Omental fat pad (tissue), 4 donors: ENCODE results near the gene DNAJB12. TPM values are rescaled to one million over a fixed set of nuclear protein-coding genes. Genes with fewer than 3 reads are reported as not detected.
A peak's percentile ranks its signal among the peaks of the same experiment; 100 is the strongest.

ENCODE experiments used
- ATAC-seq: fragments of 150-250 bp; one replicate; pipeline ENCODE4 v1.9.1; 2016; ENCODE audit warnings: mild to moderate bottlenecking, moderate library complexity; ENCODE audit not compliant: low FRiP score
- DNase-seq: peaks from one replicate; pipeline ENCODE4 v3.0.0-alpha.2; 2019; ENCODE audit warnings: low spot score
- CTCF ChIP-seq, 3 donors: fragments of 450-650 bp; IDR thresholded peaks; one replicate each; pipeline ENCODE4 v1.5.1; 2016 to 2017; ENCODE audit warnings: antibody characterized with exemption in 3 of 3, mild to moderate bottlenecking in 3 of 3, moderate library complexity in 2 of 3
- total RNA-seq, 4 donors: library from RNA; depleted of rRNA; stranded (reverse); fragments of >200 nt; gene quantifications; one replicate each; pipeline ENCODE4 v1.1.0, GENCODE V29; 2016

Gene DNAJB12
- total RNA-seq, 4 donors from 2014 or later = 35.0 to 41.1 (median 36.5) TPM

DNA sequence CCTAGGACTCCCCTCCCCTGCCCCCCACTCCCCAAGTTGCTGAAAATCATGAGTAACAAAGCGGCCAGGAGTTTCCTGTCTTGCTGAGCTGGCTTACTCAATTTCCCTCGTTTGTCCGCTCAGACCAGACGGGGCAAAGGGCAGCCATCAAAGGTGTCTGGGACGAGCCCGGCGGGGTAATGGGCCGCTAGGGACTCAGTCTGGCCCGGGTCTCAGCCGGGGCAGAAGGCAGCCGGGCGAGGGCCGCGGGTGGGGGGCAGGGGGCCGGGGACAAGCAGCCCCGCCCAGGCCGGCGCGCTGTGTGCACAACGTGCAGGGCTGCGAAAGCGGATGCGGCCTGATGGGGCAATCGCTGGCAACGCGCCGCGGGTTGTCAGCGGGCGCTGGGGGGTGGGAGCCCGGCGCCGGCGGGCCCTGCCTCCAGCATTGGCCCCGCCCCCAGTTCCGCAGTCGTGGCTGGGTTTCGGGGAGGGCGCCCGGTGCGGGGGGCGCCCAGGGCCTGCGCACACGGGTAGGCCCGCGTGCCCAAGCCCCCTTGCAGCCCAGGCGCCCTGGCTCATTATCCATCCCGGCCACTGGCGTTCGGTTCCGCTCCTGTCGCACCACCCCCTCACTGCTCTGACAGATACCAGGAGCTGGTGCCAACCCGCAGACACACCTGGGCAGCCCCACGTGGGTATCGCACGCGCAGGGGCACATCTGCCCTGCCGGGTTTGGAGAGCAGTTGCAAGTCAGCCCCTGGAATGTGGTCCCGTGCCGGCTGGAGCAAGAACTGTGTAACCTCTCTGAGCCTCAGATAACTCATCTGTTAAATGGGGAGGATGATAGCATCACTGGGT, 35.1 kb downstream of the DNAJB12 start:
- TF ChIP-seq CTCF (IDR thresholded peaks at IDR 0.05) = no peak
- DNase-seq = peak; percentile 83
- ATAC-seq = peak; percentile 80

DNA sequence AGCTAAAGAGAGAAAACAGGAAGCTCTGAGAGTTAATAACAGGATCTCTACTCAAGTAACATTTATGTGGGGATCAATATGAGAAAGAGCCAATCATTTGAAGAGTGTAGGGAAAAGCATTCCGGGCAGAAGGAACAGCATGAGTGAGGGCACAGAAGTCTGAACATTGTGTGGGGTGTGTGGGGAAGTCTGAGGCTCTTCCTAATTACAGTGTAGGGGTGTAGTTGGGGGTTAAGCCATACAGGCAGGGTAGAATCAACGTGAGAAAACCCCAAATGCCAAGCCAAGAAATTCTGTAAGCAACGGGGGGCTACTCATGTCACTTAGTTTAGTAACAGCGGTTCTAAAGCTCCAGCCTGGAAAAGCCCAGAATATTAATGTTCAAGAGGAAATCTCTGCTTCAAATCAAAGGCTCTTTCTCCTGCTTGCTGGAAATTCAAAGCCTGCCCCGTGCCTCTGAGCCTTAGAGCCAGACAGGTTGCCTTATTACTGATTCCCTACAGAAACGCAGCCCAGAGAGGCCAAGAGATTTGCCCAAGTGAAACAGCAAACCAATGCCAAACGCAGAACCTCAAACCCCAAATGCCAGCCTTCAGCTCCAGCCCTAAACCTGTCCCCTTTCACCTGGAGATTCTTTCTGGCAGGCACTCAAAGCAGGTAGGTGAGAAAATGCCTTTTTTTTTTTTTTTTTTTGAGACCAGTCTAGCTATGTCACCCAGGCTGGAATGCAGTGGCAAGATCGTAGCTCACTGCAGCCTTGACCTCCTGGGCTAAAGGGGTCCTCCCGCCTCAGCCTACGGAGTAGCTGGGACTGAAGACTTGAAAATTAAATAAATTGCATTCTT, 36.1 kb downstream of the DNAJB12 start:
- ATAC-seq (no peak), DNase-seq (no peak)
- no peak for TF ChIP-seq CTCF (IDR thresholded peaks at IDR 0.05)

- DNase-seq (no peak), ATAC-seq (no peak)
- TF ChIP-seq CTCF (IDR thresholded peaks at IDR 0.05) = no peak
Measured at GRCh38 chr10:72316748-72317435, 37.8 kb downstream of the DNAJB12 start.

DNA sequence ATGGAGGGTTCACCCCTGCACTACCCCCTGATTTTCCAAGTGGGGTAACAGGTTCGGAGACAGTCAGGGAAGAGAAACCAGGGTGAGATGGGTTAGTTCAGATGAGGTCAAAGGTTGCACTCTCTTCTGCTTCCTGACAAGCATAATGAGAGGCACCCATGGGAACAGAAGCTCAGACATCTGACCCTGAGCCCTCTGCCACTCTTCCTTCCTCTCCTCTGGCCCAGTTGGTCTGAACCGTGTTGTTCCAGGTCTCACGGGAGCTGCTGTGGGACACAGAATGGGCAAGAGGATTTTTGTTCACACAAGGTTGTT, 38.4 kb downstream of the DNAJB12 start:
- TF ChIP-seq CTCF (IDR thresholded peaks at IDR 0.05) = no peak
- DNase-seq (no peak), ATAC-seq (no peak)

- no peak for DNase-seq
- ATAC-seq = peak; percentile 46
- TF ChIP-seq CTCF (IDR thresholded peaks at IDR 0.05) = no peak
Measured at GRCh38 chr10:72315611-72316385, 38.9 kb downstream of the DNAJB12 start.

DNA sequence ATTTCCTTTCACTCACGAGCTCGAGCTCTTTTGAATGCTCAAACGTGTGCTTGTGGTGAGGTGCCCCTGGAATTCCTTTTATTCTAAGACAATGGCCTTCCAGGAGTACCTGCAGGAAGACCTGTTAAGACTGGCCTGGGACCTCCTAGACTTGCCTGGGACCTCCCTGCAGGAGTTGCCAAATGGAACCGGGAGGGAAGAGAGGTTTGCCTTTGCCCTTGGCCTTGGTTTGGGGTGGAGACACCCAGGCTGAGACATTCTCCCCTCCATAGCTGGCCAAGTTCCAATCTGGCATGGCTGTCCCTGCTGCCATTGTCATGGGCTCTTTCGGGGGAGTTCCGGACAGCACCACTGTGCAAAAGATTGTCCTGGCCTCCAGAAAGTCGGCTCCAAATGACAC, 39.7 kb downstream of the DNAJB12 start:
- TF ChIP-seq CTCF (IDR thresholded peaks at IDR 0.05) = no peak
- DNase-seq (no peak), ATAC-seq (no peak)
